ENCODE results near the gene MCAT.

The MCAT gene

GRCh38 chr22:43169310-43170130 lies 26.3 kb upstream of the MCAT start:
- H3K9ac ChIP-seq (ENCODE audit: insufficient read length): no peak overlapping the region
- no peak for DNase-seq (ENCODE audit: low read depth, low spot score)
- H3K9me3 ChIP-seq (ENCODE audit: low read depth, low read length): no peaks in the 10 kb centered on the region
- H3K4me3 ChIP-seq: no peak overlapping the region
- peaks cover 39% of the 10 kb centered on the region for H3K36me3 ChIP-seq (ENCODE audit: insufficient read depth, low read length)
- no peak overlapping the region for H3K27ac ChIP-seq
- TF ChIP-seq EZH2 (IDR thresholded peaks at IDR 0.05) (no peak), FOXP2 (optimal IDR thresholded peaks at IDR 0.05; ENCODE audit: control extremely low read depth, extremely low read length, insufficient read depth) (no peak), POLR2AphosphoS5 (IDR thresholded peaks at IDR 0.05; ENCODE audit: borderline replicate concordance, low read depth, low read length) (no peak)

DNA sequence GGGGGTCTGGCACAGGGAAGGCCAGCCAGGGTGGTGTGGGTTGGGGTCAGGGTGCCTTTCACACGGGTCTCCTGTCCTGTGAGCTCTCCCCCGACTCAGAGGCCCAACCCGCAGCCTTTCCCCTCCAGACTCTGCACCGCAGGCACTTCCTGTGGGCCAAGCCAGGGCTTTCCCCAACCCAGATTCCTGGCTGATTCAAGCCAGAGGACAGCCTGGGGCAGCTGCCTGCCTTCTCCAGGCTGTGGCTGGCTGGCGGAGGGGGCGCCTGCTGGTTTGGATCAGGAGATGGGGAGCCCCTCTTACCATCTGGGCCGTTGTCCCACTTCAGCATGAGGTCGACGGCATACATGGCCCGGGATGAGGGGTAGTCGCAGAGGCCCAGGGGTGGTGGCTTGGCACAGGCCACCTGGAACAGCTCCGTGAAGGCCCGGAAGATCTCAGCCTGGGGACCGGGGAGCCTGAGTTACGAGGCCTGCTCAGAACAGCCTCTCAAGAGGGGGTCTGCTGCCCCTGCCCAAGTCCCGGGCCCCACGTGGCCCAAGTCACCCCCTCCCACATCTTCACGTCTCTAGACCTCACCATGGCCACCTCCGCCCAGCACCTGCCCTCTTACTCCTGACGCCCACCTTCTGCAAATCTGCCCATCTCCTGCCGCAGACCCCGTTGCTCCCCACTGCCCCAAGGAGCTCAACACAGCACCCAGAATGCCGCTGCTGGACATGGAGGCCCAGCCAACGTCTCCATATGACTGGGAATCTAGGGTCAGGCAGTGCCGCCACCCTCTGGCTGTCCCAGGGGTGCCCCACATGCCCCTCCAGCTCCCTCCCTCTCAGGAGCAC lies 25.5 kb upstream of the MCAT start:
- Histone ChIP-seq H3K4me3 (no peak overlapping the region), H3K27ac (0 out of 2 replicates have a peak overlapping the region, but pooled peaks have one; percentile 31), H3K9me3 (ENCODE audit: low read depth, low read length) (no peaks in the 10 kb centered on the region), H3K9ac (ENCODE audit: insufficient read length) (no peak overlapping the region), H3K36me3 (ENCODE audit: insufficient read depth, low read length) (peaks cover 30% of the 10 kb centered on the region; the same call in 1 of the 2 replicates)
- TF ChIP-seq FOXP2 (optimal IDR thresholded peaks at IDR 0.05; ENCODE audit: control extremely low read depth, extremely low read length, insufficient read depth) (no peak), EZH2 (IDR thresholded peaks at IDR 0.05) (no peak), POLR2AphosphoS5 (IDR thresholded peaks at IDR 0.05; ENCODE audit: borderline replicate concordance, low read depth, low read length) (no peak)
- no peak for DNase-seq (ENCODE audit: low read depth, low spot score)

- Histone ChIP-seq H3K4me3 (no peak overlapping the region), H3K9me3 (ENCODE audit: low read depth, low read length) (no peaks in the 10 kb centered on the region), H3K36me3 (ENCODE audit: insufficient read depth, low read length) (peaks cover 19% of the 10 kb centered on the region; the same call in 1 of the 2 replicates), H3K9ac (ENCODE audit: insufficient read length) (no peak overlapping the region), H3K27ac (peak overlapping the region; percentile 60)
- DNase-seq (ENCODE audit: low read depth, low spot score): no peak
- TF ChIP-seq EZH2 (IDR thresholded peaks at IDR 0.05) (no peak), POLR2AphosphoS5 (IDR thresholded peaks at IDR 0.05; ENCODE audit: borderline replicate concordance, low read depth, low read length) (no peak)
Measured at GRCh38 chr22:43167001-43167589, 23.9 kb upstream of the MCAT start.

GRCh38 chr22:43166132-43166930 lies 23.1 kb upstream of the MCAT start:
- no peak for DNase-seq (ENCODE audit: low read depth, low spot score)
- Histone ChIP-seq H3K27ac (peak overlapping the region; percentile 60; the same call in 1 of the 2 replicates), H3K36me3 (ENCODE audit: insufficient read depth, low read length) (peaks cover 12% of the 10 kb centered on the region; the same call in 1 of the 2 replicates), H3K4me3 (no peak overlapping the region), H3K9ac (ENCODE audit: insufficient read length) (no peak overlapping the region), H3K9me3 (ENCODE audit: low read depth, low read length) (no peaks in the 10 kb centered on the region)
- TF ChIP-seq POLR2AphosphoS5 (IDR thresholded peaks at IDR 0.05; ENCODE audit: borderline replicate concordance, low read depth, low read length) (no peak), FOXP2 (optimal IDR thresholded peaks at IDR 0.05; ENCODE audit: control extremely low read depth, extremely low read length, insufficient read depth) (no peak), EZH2 (IDR thresholded peaks at IDR 0.05) (no peak)

DNA sequence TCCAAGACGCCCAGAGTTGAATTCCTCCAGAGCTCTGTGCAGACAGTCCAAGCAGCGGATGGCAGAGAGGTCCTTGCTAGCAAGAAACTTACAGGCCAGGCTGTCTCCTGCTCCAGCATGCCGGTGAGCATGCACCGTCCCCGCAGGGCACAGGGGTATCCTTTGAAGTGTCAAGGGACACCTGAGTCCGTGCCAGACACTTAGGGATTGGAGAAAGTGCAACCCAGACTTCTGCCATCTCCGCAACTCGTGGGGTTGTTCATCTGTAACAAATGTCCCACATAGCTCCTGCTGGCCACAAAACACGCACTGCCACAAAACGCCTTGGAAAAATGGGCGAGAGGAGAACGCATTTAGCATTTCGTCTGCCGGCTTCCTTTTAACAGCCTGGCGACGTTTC lies 21.4 kb upstream of the MCAT start:
- no peak overlapping the region for H3K27ac ChIP-seq
- TF ChIP-seq FOXP2 (optimal IDR thresholded peaks at IDR 0.05; ENCODE audit: control extremely low read depth, extremely low read length, insufficient read depth) (no peak), POLR2AphosphoS5 (IDR thresholded peaks at IDR 0.05; ENCODE audit: borderline replicate concordance, low read depth, low read length) (no peak), EZH2 (IDR thresholded peaks at IDR 0.05) (no peak)

DNA sequence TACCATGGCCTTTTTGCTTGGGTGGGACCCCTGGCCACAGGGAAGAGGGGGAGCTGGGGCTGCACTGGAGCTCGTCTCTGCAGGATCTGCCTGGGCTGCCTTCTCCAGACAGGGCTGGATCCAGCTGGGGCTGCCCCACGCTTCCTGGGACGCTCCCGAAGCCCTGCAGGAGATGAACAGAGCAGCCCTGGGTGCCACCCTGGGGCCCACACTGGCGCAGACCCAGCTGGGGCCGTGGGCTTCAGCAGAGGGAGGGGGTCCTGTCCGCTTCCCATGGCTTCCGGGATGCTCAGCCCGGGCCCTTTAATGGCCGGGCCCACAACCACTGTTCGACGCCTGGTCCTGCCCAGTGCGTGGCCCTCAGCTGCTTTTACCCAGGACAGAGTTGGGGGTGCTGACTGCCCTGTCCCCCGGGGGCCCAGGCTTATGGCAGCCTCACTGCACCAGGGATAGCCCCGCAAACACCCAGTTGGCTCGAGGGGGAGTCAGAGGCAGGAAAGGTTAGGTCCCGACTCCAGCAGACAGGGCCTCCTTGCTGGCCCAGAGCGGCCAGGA lies 20.1 kb upstream of the MCAT start:
- TF ChIP-seq POLR2AphosphoS5 (IDR thresholded peaks at IDR 0.05; ENCODE audit: borderline replicate concordance, low read depth, low read length) (no peak), EZH2 (IDR thresholded peaks at IDR 0.05) (no peak), FOXP2 (optimal IDR thresholded peaks at IDR 0.05; ENCODE audit: control extremely low read depth, extremely low read length, insufficient read depth) (no peak)
- no peak for DNase-seq (ENCODE audit: low read depth, low spot score)
- no peak overlapping the region for H3K27ac ChIP-seq
- no peaks in the 10 kb centered on the region for H3K9me3 ChIP-seq (ENCODE audit: low read depth, low read length)
- H3K9ac ChIP-seq (ENCODE audit: insufficient read length): no peak overlapping the region
- peaks cover 4% of the 10 kb centered on the region; the same call in 1 of the 2 replicates for H3K36me3 ChIP-seq (ENCODE audit: insufficient read depth, low read length)
- H3K4me3 ChIP-seq: no peak overlapping the region

More for the DNA sequence above, 21.4 kb upstream of the MCAT start:
- no peak overlapping the region for H3K9ac ChIP-seq (ENCODE audit: insufficient read length)
- no peaks in the 10 kb centered on the region for H3K9me3 ChIP-seq (ENCODE audit: low read depth, low read length)
- no peak overlapping the region for H3K4me3 ChIP-seq
- H3K36me3 ChIP-seq (ENCODE audit: insufficient read depth, low read length): peaks cover 5% of the 10 kb centered on the region; the same call in 1 of the 2 replicates
- no peak for DNase-seq (ENCODE audit: low read depth, low spot score)

GRCh38 chr22:43162412-43163150 lies 19.4 kb upstream of the MCAT start:
- Histone ChIP-seq H3K27ac (no peak overlapping the region), H3K36me3 (ENCODE audit: insufficient read depth, low read length) (no peaks in the 10 kb centered on the region; the same call in 1 of the 2 replicates), H3K9me3 (ENCODE audit: low read depth, low read length) (no peaks in the 10 kb centered on the region), H3K9ac (ENCODE audit: insufficient read length) (no peak overlapping the region), H3K4me3 (no peak overlapping the region)
- no peak for DNase-seq (ENCODE audit: low read depth, low spot score)
- TF ChIP-seq EZH2 (IDR thresholded peaks at IDR 0.05): no peak
- TF ChIP-seq POLR2AphosphoS5 (IDR thresholded peaks at IDR 0.05; ENCODE audit: borderline replicate concordance, low read depth, low read length): no peak
- no peak for TF ChIP-seq FOXP2 (optimal IDR thresholded peaks at IDR 0.05; ENCODE audit: control extremely low read depth, extremely low read length, insufficient read depth)
